ENCODE measurements around the gene SCEL.

The SCEL gene

GRCh38 chr13:77522444-77522843 lies 13.1 kb upstream of the SCEL start:
- DNase-seq = no peak

- no peak for DNase-seq
Measured at GRCh38 chr13:77523386-77523785, 12.1 kb upstream of the SCEL start.

GRCh38 chr13:77523834-77524728 lies 11.4 kb upstream of the SCEL start:
- no peak for DNase-seq

GRCh38 chr13:77528414-77528813 lies 7.1 kb upstream of the SCEL start:
- no peak for DNase-seq

GRCh38 chr13:77528834-77529500 lies 6.5 kb upstream of the SCEL start:
- DNase-seq = no peak

GRCh38 chr13:77529501-77529840 lies 6.0 kb upstream of the SCEL start:
- no peak for DNase-seq

GRCh38 chr13:77530875-77531274 lies 4.6 kb upstream of the SCEL start:
- no peak for DNase-seq

- no peak for DNase-seq
Measured at GRCh38 chr13:77532983-77533382, 2.5 kb upstream of the SCEL start.

- no peak for DNase-seq
Measured at GRCh38 chr13:77533875-77534788, 1.4 kb upstream of the SCEL start.

GRCh38 chr13:77536358-77536757 lies 852 bp downstream of the SCEL start:
- no peak for DNase-seq

GRCh38 chr13:77537289-77537919 lies 1.9 kb downstream of the SCEL start:
- DNase-seq = no peak

GRCh38 chr13:77543711-77544110 lies 8.2 kb downstream of the SCEL start:
- no peak for DNase-seq

- DNase-seq = no peak
Measured at GRCh38 chr13:77544355-77544754, 8.8 kb downstream of the SCEL start.

GRCh38 chr13:77544758-77545338 lies 9.3 kb downstream of the SCEL start:
- DNase-seq = no peak

- no peak for DNase-seq
Measured at GRCh38 chr13:77545626-77546412, 10.3 kb downstream of the SCEL start.

GRCh38 chr13:77548095-77548494 lies 12.6 kb downstream of the SCEL start:
- DNase-seq = no peak

GRCh38 chr13:77548594-77548993 lies 13.1 kb downstream of the SCEL start:
- DNase-seq = no peak

GRCh38 chr13:77554069-77554468 lies 18.6 kb downstream of the SCEL start:
- DNase-seq = no peak

- DNase-seq = no peak
Measured at GRCh38 chr13:77555246-77555645, 19.7 kb downstream of the SCEL start.

GRCh38 chr13:77558016-77558415 lies 22.5 kb downstream of the SCEL start:
- DNase-seq = no peak

GRCh38 chr13:77563111-77563510 lies 27.6 kb downstream of the SCEL start:
- DNase-seq = no peak

GRCh38 chr13:77565635-77566034 lies 30.1 kb downstream of the SCEL start:
- DNase-seq = peak; percentile 43

Data from DMS153 (cell line).